MCF 10A (cell line): ENCODE data around the gene ORC4. TPM values are rescaled to one million over a fixed set of nuclear protein-coding genes. Genes with fewer than 3 reads are reported as not detected.

Experiments used
- BruUV-seq: library from RNA; stranded (reverse); fragments of 400-500 nt; replicated peaks from 2 replicates; lab custom pipeline; 2021; lab: Mats Ljungman, UMichigan
- CTCF ChIA-PET: fragments of 300-600 bp; sonication (Branson Sonifier 250); formaldehyde crosslinking; extraction: SDS; loops from one replicate; lab custom pipeline; 2021; ENCODE audit warnings: antibody characterized with exemption, inconsistent platforms; lab: Yijun Ruan, JAX
- POLR2A ChIA-PET: fragments of 300-600, 350-650 bp; sonication (Branson Sonifier 250); formaldehyde crosslinking; extraction: SDS; loops from one replicate; lab custom pipeline; 2020; ENCODE audit warnings: antibody characterized with exemption, inconsistent platforms; lab: Yijun Ruan, JAX
- DNase-seq: peaks from one replicate; pipeline ENCODE4 v3.0.0-alpha.2; 2018; ENCODE audit not compliant: unreplicated experiment
- H3K27ac Mint-ChIP-seq: one replicate; pipeline ENCODE4 v1.8.0; 2022; ENCODE audit warnings: mild to moderate bottlenecking, low read depth, mixed read lengths; ENCODE audit not compliant: unreplicated experiment
- H3K27me3 Mint-ChIP-seq: one replicate; pipeline ENCODE4 v1.8.0; 2022; ENCODE audit warnings: mixed read lengths; ENCODE audit not compliant: insufficient read depth, unreplicated experiment
- H3K36me3 Mint-ChIP-seq: one replicate; pipeline ENCODE4 v1.8.0; 2022; ENCODE audit warnings: mild to moderate bottlenecking, moderate library complexity, mixed read lengths; ENCODE audit not compliant: insufficient read depth, unreplicated experiment
- H3K4me1 Mint-ChIP-seq: one replicate; pipeline ENCODE4 v1.8.0; 2022; ENCODE audit warnings: mixed read lengths; ENCODE audit not compliant: insufficient read depth, unreplicated experiment
- H3K4me3 Mint-ChIP-seq: one replicate; pipeline ENCODE4 v1.8.0; 2022; ENCODE audit warnings: mild to moderate bottlenecking, moderate library complexity, mixed read lengths; ENCODE audit not compliant: unreplicated experiment
- H3K9me3 Mint-ChIP-seq: one replicate; pipeline ENCODE4 v1.8.0; 2022; ENCODE audit warnings: mixed read lengths; ENCODE audit not compliant: unreplicated experiment
- CTCF ChIP-seq: fragments of 200-600 bp; IDR thresholded peaks from one replicate; pipeline ENCODE4 v1.8.0; 2022; ENCODE audit warnings: antibody characterized with exemption, mild to moderate bottlenecking; ENCODE audit not compliant: unreplicated experiment
- intact Hi-C: fragments of 100-400 bp; cut with micrococcal nuclease; formaldehyde crosslinking; loops from 2 replicates; pipeline ENCODE4 v1.14.1; 2022
- total RNA-seq: library from RNA; stranded (reverse); gene quantifications from 2 replicates; pipeline ENCODE4 v1.2.3, GENCODE V29; 2022

The ORC4 gene
- total RNA-seq, 1 experiment from 2014 or later = 53.3 TPM

- H3K36me3 Mint-ChIP-seq = no peaks in the 10 kb centered on the region
- no peaks in the 10 kb centered on the region for H3K27me3 Mint-ChIP-seq
- no peak overlapping the region for H3K4me3 Mint-ChIP-seq
- H3K9me3 Mint-ChIP-seq = no peaks in the 10 kb centered on the region
- no peak for TF ChIP-seq CTCF
- CTCF ChIA-PET = interaction anchor here (1.0 kb wide), 1 partner anchor 8 kb away, joined by 3 read pairs; the partner anchor contains the start of gene ORC4
- intact Hi-C loops = loop anchor here (10.0 kb wide), 1 partner anchor 617 kb away; the partner anchor contains the start of gene EPC2
- H3K4me1 Mint-ChIP-seq = peaks cover 16% of the 10 kb centered on the region
- BruUV-seq = no TSS peak
- DNase-seq = no peak
- POLR2A ChIA-PET = interaction anchor here (0.9 kb wide), 1 partner anchor 27 kb away, joined by 3 read pairs; no protein-coding TSS in a partner anchor
- no peak overlapping the region for H3K27ac Mint-ChIP-seq
These were observed 7.3 kb upstream of the ORC4 start for GRCh38 chr2:148027822-148028221.

- POLR2A ChIA-PET = no interaction called here
- no TSS peak for BruUV-seq
- H3K27ac Mint-ChIP-seq = no peak overlapping the region
These were observed 6.0 kb upstream of the ORC4 start for GRCh38 chr2:148026573-148026972.

GRCh38 chr2:148023861-148024260 is 3.3 kb upstream of the ORC4 start:
- peak overlapping the region; percentile 87 for H3K27ac Mint-ChIP-seq
- no peak for TF ChIP-seq CTCF
- H3K9me3 Mint-ChIP-seq = no peaks in the 10 kb centered on the region
- ChIA-PET CTCF (no interaction called here), POLR2A (interaction anchor here (2.2 kb wide), 1 partner anchor 622 kb away, joined by 6 read pairs; no protein-coding TSS in a partner anchor)
- intact Hi-C loops = loop anchor here (5.0 to 10.0 kb wide), 3 partner anchors 108 to 621 kb away; partner anchors contain the start of gene EPC2
- peaks cover 19% of the 10 kb centered on the region for H3K4me1 Mint-ChIP-seq
- H3K4me3 Mint-ChIP-seq = peak overlapping the region; percentile 90
- BruUV-seq = no TSS peak
- H3K36me3 Mint-ChIP-seq = no peaks in the 10 kb centered on the region
- no peaks in the 10 kb centered on the region for H3K27me3 Mint-ChIP-seq
- DNase-seq = no peak

More at GRCh38 chr2:148026573-148026972, 6.0 kb upstream of the ORC4 start:
- no peaks in the 10 kb centered on the region for H3K27me3 Mint-ChIP-seq
- no peak for TF ChIP-seq CTCF
- CTCF ChIA-PET = no interaction called here
- H3K36me3 Mint-ChIP-seq = no peaks in the 10 kb centered on the region
- no peaks in the 10 kb centered on the region for H3K9me3 Mint-ChIP-seq
- no peak overlapping the region for H3K4me3 Mint-ChIP-seq
- H3K4me1 Mint-ChIP-seq = peaks cover 18% of the 10 kb centered on the region
- no peak for DNase-seq
- intact Hi-C loops = loop anchor here (10.0 kb wide), 1 partner anchor 618 kb away; the partner anchor contains the start of gene EPC2

GRCh38 chr2:148022882-148023281 is 2.3 kb upstream of the ORC4 start:
- no TSS peak for BruUV-seq
- Mint-ChIP-seq H3K36me3 (no peaks in the 10 kb centered on the region), H3K27ac (peak overlapping the region; percentile 87), H3K27me3 (no peaks in the 10 kb centered on the region), H3K9me3 (no peaks in the 10 kb centered on the region), H3K4me1 (peaks cover 29% of the 10 kb centered on the region), H3K4me3 (peak overlapping the region; percentile 90)
- ChIA-PET POLR2A (interaction anchor here (0.7 to 4.8 kb wide), 7 partner anchors 7 to 921 kb away, joined by 3 to 24 read pairs (median 4); partner anchors contain the start of gene EPC2), CTCF (no interaction called here)
- intact Hi-C loops = loop anchor here (5.0 to 10.0 kb wide), 3 partner anchors 109 to 622 kb away; partner anchors contain the start of gene EPC2
- TF ChIP-seq CTCF = no peak
- no peak for DNase-seq
